GM13976 (cell line): Measurements from ENCODE around the gene MSMP.

ENCODE experiments used
- DNase-seq: peaks from one replicate; pipeline ENCODE4 v3.0.0; 2012; ENCODE audit warnings: low spot score
- CTCF ChIP-seq: IDR thresholded peaks from 2 replicates; pipeline ENCODE4 v1.5.1; 2012; ENCODE audit warnings: borderline replicate concordance, mild to moderate bottlenecking; ENCODE audit not compliant: insufficient read depth; ENCODE audit errors: extremely low read depth, missing control alignments, control extremely low read depth
- in situ Hi-C: fragments of 300-500 bp; cut with MboI; formaldehyde crosslinking; loops from one replicate; pipeline ENCODE4 v1.12.0; 2022; ENCODE audit warnings: low sequenced_read_pairs, mixed read lengths, inconsistent platforms; ENCODE audit not compliant: unreplicated experiment

Gene MSMP

DNA sequence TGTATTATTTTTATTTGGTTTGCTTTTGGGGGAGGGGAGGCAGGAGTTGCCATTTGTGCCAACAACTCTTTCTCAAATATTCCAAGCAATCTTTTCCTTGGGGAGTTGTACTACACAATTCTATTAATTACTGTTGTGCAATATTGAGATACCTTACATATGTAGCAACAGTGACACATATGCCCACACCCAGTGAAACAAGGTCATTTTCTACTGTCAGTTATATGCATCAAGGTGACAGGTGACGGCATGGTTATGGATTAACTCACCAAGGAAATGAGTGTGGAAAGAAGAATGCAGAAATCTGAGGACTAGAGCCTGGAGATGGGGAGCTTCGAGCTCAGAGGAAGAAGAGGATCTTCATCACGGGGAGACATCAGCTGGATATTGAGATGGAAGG lies 17.9 kb upstream of the MSMP start:
- TF ChIP-seq CTCF = no peak
- DNase-seq = no peak

GRCh38 chr9:35771534-35771933 lies 17.5 kb upstream of the MSMP start:
- TF ChIP-seq CTCF = no peak
- DNase-seq = no peak
- in situ Hi-C loops = no loop called here

More for the DNA sequence above, 17.9 kb upstream of the MSMP start:
- in situ Hi-C loops = no loop called here

DNA sequence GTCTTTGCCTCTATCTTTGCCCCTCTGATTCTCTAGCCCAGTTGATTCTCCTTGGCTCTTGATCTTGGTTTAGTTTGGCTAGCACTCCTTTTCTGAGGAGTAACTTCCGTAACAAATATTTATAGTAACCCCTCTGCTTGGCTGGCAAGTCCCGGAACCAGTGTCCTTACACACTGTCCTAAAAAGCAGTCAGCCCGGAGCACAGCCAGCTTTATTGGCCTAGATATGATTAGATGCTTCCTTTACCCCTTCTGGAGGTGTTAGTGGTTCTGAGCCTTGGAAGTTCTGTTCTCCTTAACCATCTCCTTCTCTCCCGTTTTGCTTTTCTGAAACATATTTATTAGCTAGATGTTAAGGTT lies 17.0 kb upstream of the MSMP start:
- in situ Hi-C loops = no loop called here
- TF ChIP-seq CTCF = no peak
- no peak for DNase-seq

- in situ Hi-C loops = no loop called here
- TF ChIP-seq CTCF = no peak
- no peak for DNase-seq
Measured at GRCh38 chr9:35769763-35770162, 15.7 kb upstream of the MSMP start.

GRCh38 chr9:35767458-35767857 lies 13.4 kb upstream of the MSMP start:
- no peak for DNase-seq
- no peak for TF ChIP-seq CTCF
- in situ Hi-C loops = no loop called here

DNA sequence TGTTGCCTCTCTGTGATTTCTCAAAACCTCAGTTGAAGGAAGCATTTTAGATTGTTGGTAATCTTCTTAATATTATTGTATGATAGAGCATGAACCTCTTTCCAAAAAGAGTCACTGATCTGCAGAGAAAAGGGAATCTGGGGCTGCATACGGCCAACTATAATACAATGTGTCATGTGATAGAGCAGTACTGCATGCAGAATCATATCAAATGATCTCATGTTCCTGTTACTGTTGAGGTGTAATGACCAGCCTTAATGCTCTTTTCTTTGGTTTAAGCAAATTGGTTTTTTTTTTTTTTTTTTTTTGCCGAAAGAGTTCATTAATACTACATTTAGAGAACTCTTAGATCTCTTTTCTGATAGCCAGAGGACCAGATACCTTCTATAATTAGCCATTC lies 12.9 kb upstream of the MSMP start:
- in situ Hi-C loops = no loop called here
- no peak for TF ChIP-seq CTCF
- no peak for DNase-seq

GRCh38 chr9:35763803-35764202 lies 9.7 kb upstream of the MSMP start:
- no peak for DNase-seq
- in situ Hi-C loops = no loop called here
- TF ChIP-seq CTCF = no peak
